ENCODE results near the gene TCP11.

- TF ChIP-seq, protein P1, sequence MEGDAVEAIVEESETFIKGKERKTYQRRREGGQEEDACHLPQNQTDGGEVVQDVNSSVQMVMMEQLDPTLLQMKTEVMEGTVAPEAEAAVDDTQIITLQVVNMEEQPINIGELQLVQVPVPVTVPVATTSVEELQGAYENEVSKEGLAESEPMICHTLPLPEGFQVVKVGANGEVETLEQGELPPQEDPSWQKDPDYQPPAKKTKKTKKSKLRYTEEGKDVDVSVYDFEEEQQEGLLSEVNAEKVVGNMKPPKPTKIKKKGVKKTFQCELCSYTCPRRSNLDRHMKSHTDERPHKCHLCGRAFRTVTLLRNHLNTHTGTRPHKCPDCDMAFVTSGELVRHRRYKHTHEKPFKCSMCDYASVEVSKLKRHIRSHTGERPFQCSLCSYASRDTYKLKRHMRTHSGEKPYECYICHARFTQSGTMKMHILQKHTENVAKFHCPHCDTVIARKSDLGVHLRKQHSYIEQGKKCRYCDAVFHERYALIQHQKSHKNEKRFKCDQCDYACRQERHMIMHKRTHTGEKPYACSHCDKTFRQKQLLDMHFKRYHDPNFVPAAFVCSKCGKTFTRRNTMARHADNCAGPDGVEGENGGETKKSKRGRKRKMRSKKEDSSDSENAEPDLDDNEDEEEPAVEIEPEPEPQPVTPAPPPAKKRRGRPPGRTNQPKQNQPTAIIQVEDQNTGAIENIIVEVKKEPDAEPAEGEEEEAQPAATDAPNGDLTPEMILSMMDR (IDR thresholded peaks at IDR 0.05; ENCODE audit: low read depth, low read length, poor library complexity, severe bottlenecking): no peak
- no peak for TF ChIP-seq EZH2phosphoT487 (IDR thresholded peaks at IDR 0.05; ENCODE audit: borderline replicate concordance, low read length)
These were observed 56.5 kb downstream of the TCP11 start for GRCh38 chr6:35084511-35085203.

Data from DOHH2 (cell line).